GM12892 (cell line): Measurements from ENCODE around the gene ARMC7.
"Not testable (repeated sequence)": the region's sequence is repeated elsewhere in the genome, so short reads cannot be mapped to it uniquely, and the experiment has no call there.

Experiments used
- DNase-seq: peaks from one replicate; pipeline ENCODE4 v3.0.0; 2011; ENCODE audit not compliant: insufficient read length
- FAIRE-seq: peaks from 2 replicates; lab custom pipeline; 2011; peaks lifted over from hg19 to GRCh38; lab: Jason Lieb, UNC
- POLR2A ChIP-seq: IDR thresholded peaks from 2 replicates; pipeline ENCODE4 v1.6.1; 2011; ENCODE audit warnings: low read depth, low read length, control low read depth
- POLR2AphosphoS5 ChIP-seq: IDR thresholded peaks from 2 replicates; pipeline ENCODE4 v1.6.1; 2011; ENCODE audit warnings: low read depth, low read length, control low read depth
- TAF1 ChIP-seq: IDR thresholded peaks from 2 replicates; pipeline ENCODE4 v1.6.1; 2011; ENCODE audit warnings: low read depth, mild to moderate bottlenecking, control low read depth, low read length, borderline replicate concordance

The ARMC7 gene

GRCh38 chr17:75126954-75127353 lies 17.2 kb downstream of the ARMC7 start:
- FAIRE-seq: no peak
- DNase-seq: no peak
- TF ChIP-seq POLR2A (no peak), TAF1 (no peak), POLR2AphosphoS5 (no peak)

GRCh38 chr17:75127936-75128335 lies 18.2 kb downstream of the ARMC7 start:
- not testable (repeated sequence) for DNase-seq, FAIRE-seq

- FAIRE-seq (no peak), DNase-seq (no peak)
- TF ChIP-seq TAF1 (no peak), POLR2AphosphoS5 (peak; percentile 77), POLR2A (peak; percentile 63)
These were observed 19.1 kb downstream of the ARMC7 start for GRCh38 chr17:75128694-75129505.

- no peak for FAIRE-seq
These were observed 19.8 kb downstream of the ARMC7 start for GRCh38 chr17:75129576-75129975.

GRCh38 chr17:75130059-75130631 lies 20.4 kb downstream of the ARMC7 start:
- TF ChIP-seq POLR2AphosphoS5 (0 out of 2 replicates have a peak, but pooled peaks have one; percentile 5), POLR2A (no peak), TAF1 (no peak)
- FAIRE-seq (no peak), DNase-seq (no peak)

More at GRCh38 chr17:75129576-75129975, 19.8 kb downstream of the ARMC7 start:
- no peak for DNase-seq
- TF ChIP-seq POLR2A (no peak), POLR2AphosphoS5 (no peak), TAF1 (no peak)

- FAIRE-seq: peak; percentile 9
- TF ChIP-seq TAF1: no peak
- TF ChIP-seq POLR2AphosphoS5: 0 out of 2 replicates have a peak, but pooled peaks have one; percentile 3
- DNase-seq: no peak
These were observed 21.0 kb downstream of the ARMC7 start for GRCh38 chr17:75130632-75131277.

- peak; percentile 93 for FAIRE-seq
- peak; percentile 85 for TF ChIP-seq POLR2AphosphoS5
- TF ChIP-seq POLR2A: peak; percentile 94
- TF ChIP-seq TAF1: peak; percentile 58; the same call in 1 of the 2 replicates
- DNase-seq: peak; percentile 96
These were observed 21.7 kb downstream of the ARMC7 start, which contains the start of gene NT5C for GRCh38 chr17:75131278-75132017. Gene NT5C, minus strand, starts transcription at chr17:75131742. Its CDS starts 35 bp downstream, at chr17:75131707.

- DNase-seq, FAIRE-seq: not testable (repeated sequence)
These were observed 22.5 kb downstream of the ARMC7 start for GRCh38 chr17:75132018-75133000.

- FAIRE-seq (no peak), DNase-seq (no peak)
- no peak for TF ChIP-seq POLR2A
- TF ChIP-seq TAF1: no peak
- no peak for TF ChIP-seq POLR2AphosphoS5
These were observed 23.2 kb downstream of the ARMC7 start for GRCh38 chr17:75133001-75133400.

- FAIRE-seq, DNase-seq: not testable (repeated sequence)
These were observed 24.0 kb downstream of the ARMC7 start for GRCh38 chr17:75133607-75134347.
